ENCODE data around the gene CASP2. TPM values are rescaled to one million over a fixed set of nuclear protein-coding genes. Genes with fewer than 3 reads are reported as not detected.

CASP2 gene
- total and polyA plus RNA-seq, 2 of the 8 experiments (the other 6 are each of a cell fraction or from before 2014, with no cell fraction given) = 23.7 to 35.3 TPM

- Histone ChIP-seq H4K8ac (ENCODE audit: extremely low read depth, insufficient read depth, low read length) (no peak overlapping the region), H2BK12ac (ENCODE audit: low read depth, low read length) (no peak overlapping the region), H3K14ac (ENCODE audit: insufficient read length) (no peak overlapping the region), H3K4me2 (ENCODE audit: insufficient read depth in 1 of 2, low read depth in 2 of 2, low read length in 2 of 2) (no peak overlapping the region), H3K4me1 (replicated peaks in 1 of 4; ENCODE audit: control insufficient read depth in 3 of 4, insufficient read depth in 4 of 4, low read length in 3 of 4) (peaks cover 8 to 9% (median 8%) of the 10 kb centered on the region in 4 experiments), H4K5ac (ENCODE audit: insufficient read length, low read depth, low read length) (no peak overlapping the region), H3K79me1 (ENCODE audit: low read depth, low read length) (no peaks in the 10 kb centered on the region), H4K20me1 (replicated peaks in 1 of 2; ENCODE audit: control insufficient read depth in 1 of 2, insufficient read depth in 2 of 2, low read length in 2 of 2) (no peaks in the 10 kb centered on the region), H3K9me3 (ENCODE audit: insufficient read depth in 2 of 2, low read depth in 1 of 2, low read length in 1 of 2) (no peaks in the 10 kb centered on the region), H3K4me3 (ENCODE audit: extremely low read depth in 1 of 4, insufficient read depth in 2 of 4, low read depth in 3 of 4, low read length in 4 of 4) (no peak overlapping the region), H3K27ac (ENCODE audit: low read depth, low read length) (no peak overlapping the region), H3K23ac (ENCODE audit: insufficient read length) (no peak overlapping the region), H2BK15ac (ENCODE audit: low read length) (no peak overlapping the region), H3K18ac (ENCODE audit: extremely low read depth, low read length) (no peak overlapping the region), H2BK120ac (replicated peaks; ENCODE audit: low read depth, low read length) (no peak overlapping the region), H3K56ac (replicated peaks; ENCODE audit: insufficient read length, low read depth, low read length) (no peak overlapping the region), H2AK5ac (ENCODE audit: low read depth, low read length) (no peak overlapping the region), H3K27me3 (replicated peaks in 1 of 4; ENCODE audit: control insufficient read depth in 3 of 4, extremely low read depth in 1 of 4, insufficient read depth in 3 of 4, low read length in 3 of 4) (no peaks in the 10 kb centered on the region; a peak in 1 of 7 replicates), H3K23me2 (ENCODE audit: low read depth, low read length) (peaks cover 4% of the 10 kb centered on the region; the same call in 1 of the 2 replicates), H3K9ac (replicated peaks in 1 of 4; ENCODE audit: extremely low read depth in 1 of 4, low read depth in 3 of 4, low read length in 3 of 4) (no peak overlapping the region), H4K91ac (replicated peaks; ENCODE audit: insufficient read length, low read length) (no peak overlapping the region), H3K4ac (replicated peaks; ENCODE audit: insufficient read length, low read depth, low read length) (no peak overlapping the region), H3K79me2 (ENCODE audit: control insufficient read depth in 1 of 2, insufficient read depth in 2 of 2, low read length in 2 of 2) (no peaks in the 10 kb centered on the region), H3K36me3 (ENCODE audit: control insufficient read depth in 2 of 4, insufficient read depth in 4 of 4, low read length in 3 of 4) (no peaks in the 10 kb centered on the region), H2BK5ac (ENCODE audit: low read depth, low read length) (no peak overlapping the region), H2AFZ (ENCODE audit: low read length) (no peak overlapping the region), H2BK20ac (ENCODE audit: low read length) (no peak overlapping the region)
- FAIRE-seq (no peak), DNase-seq (ENCODE audit: low read depth in 1 of 2, low spot score in 2 of 2) (no peak)
- ChIA-PET CTCF (ENCODE audit: partially characterized antibody) (interaction anchor here (0.9 to 3.8 kb wide), 7 partner anchors 12 to 108 kb away, joined by 3 to 21 read pairs (median 4); no protein-coding TSS in a partner anchor), POLR2A (ENCODE audit: partially characterized antibody) (interaction anchor here (1.0 to 2.4 kb wide), 2 partner anchors 8 to 16 kb away, joined by 3 to 8 read pairs; partner anchors contain the start of genes CASP2 and GSTK1)
- WGBS, 2 experiments (ENCODE audit: extremely low coverage in 1 of 2, insufficient coverage in 1 of 2, insufficient read length in 1 of 2, insufficient replicate concordance in 2 of 2, low coverage in 1 of 2, low lambda C conversion rate in 2 of 2, missing lambda C conversion rate in 1 of 2) = 89% methylated on average over 1 of the region's 1 CpG; no CpG with 5 or more reads in 1 of the 2 experiments
- TF ChIP-seq NRF1 (IDR thresholded peaks at IDR 0.05; ENCODE audit: low read depth, low read length) (no peak), BCL11A (IDR thresholded peaks at IDR 0.05; ENCODE audit: low read depth in 2 of 2, low read length in 2 of 2) (no peak), POLR2AphosphoS5 (IDR thresholded peaks at IDR 0.05; ENCODE audit: low read depth, low read length) (no peak)
Measured at GRCh38 chr7:143280160-143280559, 8.0 kb upstream of the CASP2 start.

All from H1 (cell line).